D721Med (cell line): ENCODE results near the gene CFAP161.

Experiments used
- DNase-seq: peaks from one replicate; pipeline ENCODE4 v3.0.0; 2011; ENCODE audit warnings: low spot score; ENCODE audit not compliant: insufficient read length
- FAIRE-seq: peaks from 2 replicates; lab custom pipeline; 2011; peaks lifted over from hg19 to GRCh38; lab: Jason Lieb, UNC
- TF ChIP-seq, protein P1 (sequence below): IDR thresholded peaks from 2 replicates; pipeline ENCODE4 v1.5.1; 2012; ENCODE audit warnings: mild to moderate bottlenecking, control low read depth; ENCODE audit not compliant: insufficient read depth; ENCODE audit errors: missing control alignments

Gene CFAP161

DNA sequence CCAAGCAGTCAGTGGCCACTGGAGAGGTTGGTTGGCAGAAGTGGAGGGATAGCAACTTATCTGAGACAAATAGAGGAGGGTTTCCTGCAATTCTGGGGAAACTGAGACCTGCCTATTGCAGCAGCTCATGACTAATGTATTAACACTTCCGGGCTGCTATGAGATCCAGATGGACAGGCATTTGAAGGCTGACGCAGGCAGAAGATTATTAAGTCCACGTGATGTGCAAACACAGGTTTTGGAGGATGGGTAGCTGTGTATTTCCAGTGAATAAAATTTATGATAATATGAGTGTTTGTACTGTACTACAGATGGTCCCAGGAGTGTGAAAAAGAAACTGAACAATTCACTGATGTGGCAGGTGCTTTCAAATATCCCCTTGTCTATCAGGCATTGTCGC lies 28.5 kb upstream of the CFAP161 start:
- DNase-seq: no peak

GRCh38 chr15:81106560-81106959 lies 27.5 kb upstream of the CFAP161 start:
- DNase-seq (peak; percentile 31), FAIRE-seq (peak; percentile 96)
- TF ChIP-seq, protein P1, sequence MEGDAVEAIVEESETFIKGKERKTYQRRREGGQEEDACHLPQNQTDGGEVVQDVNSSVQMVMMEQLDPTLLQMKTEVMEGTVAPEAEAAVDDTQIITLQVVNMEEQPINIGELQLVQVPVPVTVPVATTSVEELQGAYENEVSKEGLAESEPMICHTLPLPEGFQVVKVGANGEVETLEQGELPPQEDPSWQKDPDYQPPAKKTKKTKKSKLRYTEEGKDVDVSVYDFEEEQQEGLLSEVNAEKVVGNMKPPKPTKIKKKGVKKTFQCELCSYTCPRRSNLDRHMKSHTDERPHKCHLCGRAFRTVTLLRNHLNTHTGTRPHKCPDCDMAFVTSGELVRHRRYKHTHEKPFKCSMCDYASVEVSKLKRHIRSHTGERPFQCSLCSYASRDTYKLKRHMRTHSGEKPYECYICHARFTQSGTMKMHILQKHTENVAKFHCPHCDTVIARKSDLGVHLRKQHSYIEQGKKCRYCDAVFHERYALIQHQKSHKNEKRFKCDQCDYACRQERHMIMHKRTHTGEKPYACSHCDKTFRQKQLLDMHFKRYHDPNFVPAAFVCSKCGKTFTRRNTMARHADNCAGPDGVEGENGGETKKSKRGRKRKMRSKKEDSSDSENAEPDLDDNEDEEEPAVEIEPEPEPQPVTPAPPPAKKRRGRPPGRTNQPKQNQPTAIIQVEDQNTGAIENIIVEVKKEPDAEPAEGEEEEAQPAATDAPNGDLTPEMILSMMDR: peak; percentile 77

More for the DNA sequence above, 28.5 kb upstream of the CFAP161 start:
- FAIRE-seq: no peak
- TF ChIP-seq, protein P1: no peak

DNA sequence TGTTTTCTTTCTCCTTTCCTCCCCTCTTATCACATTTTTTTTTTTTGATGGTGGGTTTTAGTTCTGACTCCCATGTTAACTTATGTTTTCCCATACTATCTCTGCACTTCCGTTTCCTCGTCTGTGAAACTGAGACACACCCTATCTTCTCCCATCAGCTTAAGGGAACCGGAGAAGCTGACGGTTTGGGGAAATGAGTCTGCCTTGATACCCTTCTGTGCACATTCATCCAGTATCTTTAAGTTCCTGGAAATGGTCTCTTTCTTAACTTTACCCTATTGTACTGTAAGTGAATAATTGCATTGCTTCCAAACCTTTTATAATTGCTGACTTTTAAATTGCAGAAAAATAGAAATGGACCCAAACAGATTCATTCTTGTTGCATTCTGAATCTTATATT lies 26.2 kb upstream of the CFAP161 start:
- TF ChIP-seq, protein P1: no peak
- no peak for DNase-seq
- no peak for FAIRE-seq

- no peak for FAIRE-seq
- TF ChIP-seq, protein P1: peak; percentile 35
- no peak for DNase-seq
Observed at GRCh38 chr15:81108427-81108826, 25.6 kb upstream of the CFAP161 start.

GRCh38 chr15:81111018-81111417 lies 23.1 kb upstream of the CFAP161 start:
- FAIRE-seq (no peak), DNase-seq (no peak)
- TF ChIP-seq, protein P1: no peak

GRCh38 chr15:81111510-81112470 lies 22.3 kb upstream of the CFAP161 start:
- no peak for DNase-seq
- TF ChIP-seq, protein P1: no peak
- FAIRE-seq: no peak

GRCh38 chr15:81113204-81113657 lies 20.8 kb upstream of the CFAP161 start:
- FAIRE-seq: no peak
- no peak for DNase-seq
- TF ChIP-seq, protein P1: no peak
